Vagina (tissue), 2 donors: ENCODE data around the gene FAAP20.

Source experiments
- POLR2A ChIP-seq, 2 donors: fragments of 450-650 bp; IDR thresholded peaks; one replicate each; pipeline ENCODE4 v1.6.1; 2017; ENCODE audit warnings: antibody characterized with exemption in 2 of 2, mild to moderate bottlenecking in 2 of 2, moderate library complexity in 2 of 2
- TF ChIP-seq, protein P1 (sequence below), 3 experiments: fragments of 450-650 bp in 2 of 3; fragments of 200-600 bp in 1 of 3; sonication (generic) in 1 of 3; IDR thresholded peaks; one replicate each; pipeline ENCODE4 v1.5.1; 2017 to 2019; ENCODE audit warnings: antibody characterized with exemption in 3 of 3, mild to moderate bottlenecking in 2 of 3, moderate library complexity in 2 of 3

DNA sequence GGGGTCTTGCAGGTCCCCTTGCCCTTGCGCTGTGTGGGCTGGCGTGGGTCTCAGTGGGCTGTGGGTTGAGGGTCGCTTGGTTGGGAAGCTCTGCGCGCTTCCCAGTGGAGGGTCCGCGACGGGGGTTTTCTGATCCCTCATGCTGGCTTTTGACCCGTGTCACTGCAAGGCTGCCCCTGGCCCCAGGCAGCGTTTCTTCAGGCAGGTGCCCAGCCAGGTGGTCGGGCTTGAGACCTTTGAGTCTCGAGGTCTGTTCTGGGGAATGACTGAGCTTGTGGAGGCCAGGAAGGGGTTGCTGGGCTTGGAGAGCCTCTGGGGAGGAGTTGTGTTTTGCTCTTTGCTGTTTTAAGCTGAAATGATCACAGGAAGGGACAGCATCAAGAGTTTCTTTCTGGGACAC lies 38.9 kb upstream of the FAAP20 start:
- TF ChIP-seq, protein P1, sequence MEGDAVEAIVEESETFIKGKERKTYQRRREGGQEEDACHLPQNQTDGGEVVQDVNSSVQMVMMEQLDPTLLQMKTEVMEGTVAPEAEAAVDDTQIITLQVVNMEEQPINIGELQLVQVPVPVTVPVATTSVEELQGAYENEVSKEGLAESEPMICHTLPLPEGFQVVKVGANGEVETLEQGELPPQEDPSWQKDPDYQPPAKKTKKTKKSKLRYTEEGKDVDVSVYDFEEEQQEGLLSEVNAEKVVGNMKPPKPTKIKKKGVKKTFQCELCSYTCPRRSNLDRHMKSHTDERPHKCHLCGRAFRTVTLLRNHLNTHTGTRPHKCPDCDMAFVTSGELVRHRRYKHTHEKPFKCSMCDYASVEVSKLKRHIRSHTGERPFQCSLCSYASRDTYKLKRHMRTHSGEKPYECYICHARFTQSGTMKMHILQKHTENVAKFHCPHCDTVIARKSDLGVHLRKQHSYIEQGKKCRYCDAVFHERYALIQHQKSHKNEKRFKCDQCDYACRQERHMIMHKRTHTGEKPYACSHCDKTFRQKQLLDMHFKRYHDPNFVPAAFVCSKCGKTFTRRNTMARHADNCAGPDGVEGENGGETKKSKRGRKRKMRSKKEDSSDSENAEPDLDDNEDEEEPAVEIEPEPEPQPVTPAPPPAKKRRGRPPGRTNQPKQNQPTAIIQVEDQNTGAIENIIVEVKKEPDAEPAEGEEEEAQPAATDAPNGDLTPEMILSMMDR (IDR thresholded peaks at IDR 0.05) = no peak
- no peak for TF ChIP-seq POLR2A (IDR thresholded peaks at IDR 0.05)
